LNCaP clone FGC (cell line): ENCODE results near the gene DOK5.

Source experiments
- DNase-seq: peaks from one replicate; pipeline ENCODE4 v3.0.0-alpha.2; 2011; ENCODE audit warnings: low read depth
- H3K4me3 ChIP-seq: 2 replicates; pipeline ENCODE4 v1.5.1; 2011; ENCODE audit warnings: mild to moderate bottlenecking, low read depth, low read length, control low read depth
- CTCF ChIP-seq: IDR thresholded peaks from 2 replicates; pipeline ENCODE4 v1.5.1; 2012; ENCODE audit warnings: mild to moderate bottlenecking; ENCODE audit not compliant: control insufficient read depth, insufficient read depth; ENCODE audit errors: extremely low read depth

Gene DOK5

DNA sequence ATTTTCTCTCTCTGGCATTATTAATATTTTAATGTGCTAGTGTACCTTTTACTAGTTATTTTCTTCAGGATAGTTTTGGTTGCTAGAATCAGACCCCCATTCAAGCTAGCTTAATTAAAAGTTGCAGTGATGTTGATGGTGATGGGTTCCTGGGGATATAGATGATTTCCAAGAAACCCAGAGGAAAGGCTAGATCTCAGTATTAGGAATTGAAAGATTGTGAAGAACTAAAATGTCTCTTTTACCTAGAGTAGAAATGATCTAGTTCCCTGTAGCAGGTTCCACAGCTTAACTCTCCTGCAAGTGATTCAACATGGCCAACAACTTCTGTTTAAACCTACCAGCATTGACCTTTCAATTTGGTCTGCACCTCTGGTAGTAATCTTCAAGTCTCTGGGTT lies 78.6 kb downstream of the DOK5 start:
- no peak overlapping the region for H3K4me3 ChIP-seq
- DNase-seq, result no peak
- no peak for TF ChIP-seq CTCF

DNA sequence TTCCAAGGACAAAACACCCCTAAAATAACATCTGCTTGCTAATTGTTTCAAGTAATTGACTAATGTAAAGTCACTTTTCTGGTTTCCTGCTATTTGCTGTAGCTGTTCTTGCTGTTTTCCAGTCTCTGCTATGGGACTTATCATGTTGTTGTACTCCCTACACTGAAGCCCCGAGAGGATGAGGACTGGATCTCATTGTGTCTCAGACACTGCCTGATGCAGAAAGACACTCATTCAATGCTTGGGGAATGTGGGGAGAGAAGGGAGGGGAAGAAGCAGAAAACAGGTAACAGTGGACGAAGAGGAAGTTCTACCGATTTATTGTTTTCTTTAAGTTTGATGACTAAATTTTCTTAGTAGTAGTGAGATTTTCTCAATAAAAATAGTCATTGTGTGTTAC lies 79.8 kb downstream of the DOK5 start:
- no peak overlapping the region for H3K4me3 ChIP-seq
- no peak for DNase-seq
- no peak for TF ChIP-seq CTCF

GRCh38 chr20:54556406-54556805 lies 81.0 kb downstream of the DOK5 start:
- no peak overlapping the region for H3K4me3 ChIP-seq
- TF ChIP-seq CTCF, result no peak
- DNase-seq, result no peak

GRCh38 chr20:54557806-54558590 lies 82.6 kb downstream of the DOK5 start:
- DNase-seq, result no peak
- no peak overlapping the region for H3K4me3 ChIP-seq
- TF ChIP-seq CTCF, result no peak

DNA sequence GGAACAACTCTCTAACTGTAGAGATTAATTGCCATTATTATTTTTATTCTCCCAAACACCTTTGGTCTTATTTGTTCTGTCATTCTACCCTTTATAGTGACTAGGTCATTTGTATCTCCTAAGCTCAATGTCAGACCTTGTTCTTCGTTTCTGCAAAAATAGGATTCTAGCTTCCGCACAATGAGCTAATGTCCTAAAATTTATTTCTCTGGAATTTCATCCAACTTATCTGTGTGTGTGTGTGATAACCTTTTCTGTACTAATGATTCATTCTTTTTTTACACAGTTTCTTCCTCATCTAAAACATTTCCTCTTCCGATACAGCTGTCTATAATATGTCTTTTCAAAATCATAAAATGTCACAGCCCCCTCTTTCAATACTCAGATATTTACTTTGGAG lies 84.5 kb downstream of the DOK5 start:
- DNase-seq, result no peak
- no peak overlapping the region for H3K4me3 ChIP-seq
- no peak for TF ChIP-seq CTCF

DNA sequence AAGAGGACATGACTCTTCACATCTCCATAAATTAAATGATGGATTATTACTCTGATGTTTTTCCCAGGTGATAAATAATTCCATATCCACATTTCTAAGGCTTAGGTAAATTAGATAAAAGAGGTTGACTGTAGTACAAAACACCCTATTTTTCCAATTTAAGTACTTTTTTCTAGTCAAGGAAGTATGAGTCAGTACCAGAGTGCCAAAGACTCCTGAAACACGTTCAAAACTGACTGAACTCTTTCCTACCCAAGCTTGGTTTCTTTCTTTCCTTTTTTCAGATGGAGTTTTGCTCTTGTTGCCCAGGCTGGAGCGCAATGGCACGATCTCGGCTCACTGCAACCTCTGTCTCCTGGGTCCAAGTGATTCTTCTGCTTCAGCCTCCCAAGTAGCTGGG lies 85.0 kb downstream of the DOK5 start:
- no peak for TF ChIP-seq CTCF
- H3K4me3 ChIP-seq, result no peak overlapping the region
- DNase-seq, result no peak

DNA sequence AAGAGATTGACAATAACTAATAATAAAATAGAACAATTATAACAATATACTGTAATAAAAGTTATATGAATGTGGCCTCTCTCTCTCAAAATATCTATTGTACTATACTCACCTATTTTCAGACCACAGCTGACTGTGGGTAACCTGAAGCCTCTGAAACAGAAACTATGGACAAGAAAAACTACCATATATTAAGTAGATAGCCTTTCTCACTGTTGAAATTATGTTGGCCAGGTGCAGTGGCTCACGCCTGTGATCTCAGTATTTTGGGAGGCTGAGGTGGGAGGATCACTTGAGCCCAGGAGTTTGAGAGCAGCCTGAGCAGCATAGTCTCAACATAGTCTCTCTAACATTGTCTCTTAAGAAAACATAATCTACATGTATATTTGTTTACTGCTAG lies 89.9 kb downstream of the DOK5 start:
- no peak for TF ChIP-seq CTCF
- H3K4me3 ChIP-seq, result no peak overlapping the region
- no peak for DNase-seq
